Endothelial cell of coronary artery (primary cell): ENCODE results near the gene PARVG. TPM values are rescaled to one million over a fixed set of nuclear protein-coding genes. Genes with fewer than 3 reads are reported as not detected.

Source experiments
- total RNA-seq: library from RNA; depleted of rRNA; stranded (reverse); fragments of >200 nt; gene quantifications from 2 replicates; pipeline ENCODE4 v1.2.3, GENCODE V29; 2014

The PARVG gene
- under 0.01 and 0.28 TPM in 2 replicates for total RNA-seq

GRCh38 chr22:44180706-44181032 is at the start of gene PARVG:
Gene PARVG, plus strand, starts transcription at chr22:44180925. Its CDS starts 2,405 bp downstream, at chr22:44183330.

Other genes with a start within 250 kb of the PARVG start
- gene SAMM50, start 225.5 kb upstream of the PARVG start, total RNA-seq = 42.5 and 55.6 TPM in 2 replicates
- gene PARVB, start 156.6 kb upstream of the PARVG start, total RNA-seq = 88.2 and 109 TPM in 2 replicates
- under 0.01 and 0.09 TPM in 2 replicates for gene SHISAL1, start 132.0 kb downstream of the PARVG start, total RNA-seq